Measurements from ENCODE around the gene NOP53. TPM values are rescaled to one million over a fixed set of nuclear protein-coding genes. Genes with fewer than 3 reads are reported as not detected.

Gene NOP53
- total RNA-seq, 4 donors from 2014 or later: 154 to 426 (median 281) TPM

DNA sequence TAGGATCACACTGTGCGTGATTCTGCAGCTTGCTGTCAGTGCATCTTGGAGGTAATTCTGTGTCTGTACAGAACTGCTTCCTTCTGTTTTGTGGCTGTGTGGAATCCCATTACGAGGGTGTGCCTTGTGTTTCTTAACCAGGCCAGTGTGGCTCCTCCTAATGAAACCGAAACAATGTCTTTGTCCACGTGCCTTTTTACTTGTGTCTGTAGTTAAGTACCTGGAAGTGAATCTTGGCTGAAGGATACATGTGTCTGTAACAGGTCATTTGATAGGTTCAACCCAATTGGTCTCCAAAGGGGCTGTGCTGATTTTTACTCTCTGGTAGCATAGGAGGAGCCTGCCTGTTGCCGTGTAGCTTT, 13.1 kb downstream of the NOP53 start:
- no peak for TF ChIP-seq CTCF (IDR thresholded peaks at IDR 0.05; ENCODE audit: low read depth)

- TF ChIP-seq CTCF (IDR thresholded peaks at IDR 0.05; ENCODE audit: low read depth): no peak
These were observed 15.3 kb downstream of the NOP53 start for GRCh38 chr19:47760632-47760999.

DNA sequence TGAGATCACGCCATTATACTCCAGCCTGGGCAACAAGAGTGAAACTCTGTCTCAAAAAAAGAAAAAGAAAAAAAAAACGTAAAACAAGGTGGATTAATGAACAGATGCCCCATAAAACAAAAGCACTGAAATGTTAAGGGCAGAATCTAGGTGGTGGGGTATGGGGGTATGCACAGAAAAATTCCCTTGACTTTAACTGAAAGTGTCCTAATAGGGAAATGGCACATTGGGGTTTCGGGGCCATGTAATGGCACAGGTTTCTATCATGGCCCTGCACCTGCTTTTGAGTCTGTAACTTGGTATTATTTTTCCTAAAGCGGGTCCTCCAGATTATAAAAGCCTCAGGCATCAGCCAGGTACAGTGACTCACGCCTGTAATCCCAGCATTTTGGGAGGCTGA, 16.2 kb downstream of the NOP53 start:
- no peak for TF ChIP-seq CTCF (IDR thresholded peaks at IDR 0.05; ENCODE audit: low read depth)

GRCh38 chr19:47762151-47762550, 16.8 kb downstream of the NOP53 start:
- TF ChIP-seq CTCF (IDR thresholded peaks at IDR 0.05; ENCODE audit: low read depth): no peak

GRCh38 chr19:47762615-47763308, 17.4 kb downstream of the NOP53 start:
- no peak for TF ChIP-seq CTCF (IDR thresholded peaks at IDR 0.05; ENCODE audit: low read depth)

- no peak for TF ChIP-seq CTCF (IDR thresholded peaks at IDR 0.05; ENCODE audit: low read depth)
These were observed 20.4 kb downstream of the NOP53 start for GRCh38 chr19:47765523-47766358.

GRCh38 chr19:47766359-47766620, 20.9 kb downstream of the NOP53 start:
- no peak for TF ChIP-seq CTCF (IDR thresholded peaks at IDR 0.05; ENCODE audit: low read depth)
